Measurements from ENCODE around the gene DOCK3.

DNA sequence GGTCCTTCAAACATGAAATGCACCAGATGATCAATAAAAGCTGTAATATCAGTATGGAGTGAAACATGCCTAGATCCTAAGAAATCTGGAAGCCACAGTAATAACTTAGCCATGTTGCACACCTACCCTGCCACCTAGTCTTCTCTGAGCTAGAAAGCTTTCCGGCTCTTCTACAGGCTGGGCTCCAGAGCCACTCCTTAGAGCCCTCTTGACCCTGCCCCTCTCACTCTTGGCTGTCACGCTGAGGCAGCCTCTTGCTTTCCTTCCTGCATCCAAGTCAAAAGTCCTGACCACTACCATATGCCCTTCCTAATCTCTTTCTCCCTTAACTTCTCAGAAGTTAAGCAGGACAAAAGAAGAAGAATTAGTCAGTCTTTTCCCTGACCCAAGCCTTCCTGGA lies 734.1 kb downstream of the DOCK3 start:
- TF ChIP-seq, protein P1, sequence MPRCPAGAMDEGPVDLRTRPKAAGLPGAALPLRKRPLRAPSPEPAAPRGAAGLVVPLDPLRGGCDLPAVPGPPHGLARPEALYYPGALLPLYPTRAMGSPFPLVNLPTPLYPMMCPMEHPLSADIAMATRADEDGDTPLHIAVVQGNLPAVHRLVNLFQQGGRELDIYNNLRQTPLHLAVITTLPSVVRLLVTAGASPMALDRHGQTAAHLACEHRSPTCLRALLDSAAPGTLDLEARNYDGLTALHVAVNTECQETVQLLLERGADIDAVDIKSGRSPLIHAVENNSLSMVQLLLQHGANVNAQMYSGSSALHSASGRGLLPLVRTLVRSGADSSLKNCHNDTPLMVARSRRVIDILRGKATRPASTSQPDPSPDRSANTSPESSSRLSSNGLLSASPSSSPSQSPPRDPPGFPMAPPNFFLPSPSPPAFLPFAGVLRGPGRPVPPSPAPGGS (IDR thresholded peaks at IDR 0.05), result no peak
- TF ChIP-seq POLR2A (IDR thresholded peaks at IDR 0.05; ENCODE audit: low read length) (no peak), RARB (CRISPR knock-in tag; IDR thresholded peaks at IDR 0.05) (no peak), ESRRA (IDR thresholded peaks at IDR 0.05; ENCODE audit: borderline replicate concordance, low read length) (no peak), KDM1A (IDR thresholded peaks at IDR 0.05; ENCODE audit: low read depth) (no peak), MAZ (IDR thresholded peaks at IDR 0.05; ENCODE audit: borderline replicate concordance, low read depth, low read length) (no peak)
- TF ChIP-seq, protein P2, sequence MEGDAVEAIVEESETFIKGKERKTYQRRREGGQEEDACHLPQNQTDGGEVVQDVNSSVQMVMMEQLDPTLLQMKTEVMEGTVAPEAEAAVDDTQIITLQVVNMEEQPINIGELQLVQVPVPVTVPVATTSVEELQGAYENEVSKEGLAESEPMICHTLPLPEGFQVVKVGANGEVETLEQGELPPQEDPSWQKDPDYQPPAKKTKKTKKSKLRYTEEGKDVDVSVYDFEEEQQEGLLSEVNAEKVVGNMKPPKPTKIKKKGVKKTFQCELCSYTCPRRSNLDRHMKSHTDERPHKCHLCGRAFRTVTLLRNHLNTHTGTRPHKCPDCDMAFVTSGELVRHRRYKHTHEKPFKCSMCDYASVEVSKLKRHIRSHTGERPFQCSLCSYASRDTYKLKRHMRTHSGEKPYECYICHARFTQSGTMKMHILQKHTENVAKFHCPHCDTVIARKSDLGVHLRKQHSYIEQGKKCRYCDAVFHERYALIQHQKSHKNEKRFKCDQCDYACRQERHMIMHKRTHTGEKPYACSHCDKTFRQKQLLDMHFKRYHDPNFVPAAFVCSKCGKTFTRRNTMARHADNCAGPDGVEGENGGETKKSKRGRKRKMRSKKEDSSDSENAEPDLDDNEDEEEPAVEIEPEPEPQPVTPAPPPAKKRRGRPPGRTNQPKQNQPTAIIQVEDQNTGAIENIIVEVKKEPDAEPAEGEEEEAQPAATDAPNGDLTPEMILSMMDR (IDR thresholded peaks at IDR 0.05), result no peak

All from A549 (cell line).